SH-SY5Y (cell line): ENCODE results near the gene METRNL.

ENCODE experiments used
- GATA2 ChIP-seq: IDR thresholded peaks from 2 replicates; pipeline ENCODE4 v1.6.1; 2011; ENCODE audit warnings: mild to moderate bottlenecking, low read depth, low read length
- GATA3 ChIP-seq: IDR thresholded peaks from 2 replicates; pipeline ENCODE4 v1.6.1; 2011; ENCODE audit warnings: low read depth, mild to moderate bottlenecking, low read length, moderate library complexity

The METRNL gene

GRCh38 chr17:83123896-83124801 lies 44.7 kb downstream of the METRNL start:
- no peak for TF ChIP-seq GATA2
- no peak for TF ChIP-seq GATA3

DNA sequence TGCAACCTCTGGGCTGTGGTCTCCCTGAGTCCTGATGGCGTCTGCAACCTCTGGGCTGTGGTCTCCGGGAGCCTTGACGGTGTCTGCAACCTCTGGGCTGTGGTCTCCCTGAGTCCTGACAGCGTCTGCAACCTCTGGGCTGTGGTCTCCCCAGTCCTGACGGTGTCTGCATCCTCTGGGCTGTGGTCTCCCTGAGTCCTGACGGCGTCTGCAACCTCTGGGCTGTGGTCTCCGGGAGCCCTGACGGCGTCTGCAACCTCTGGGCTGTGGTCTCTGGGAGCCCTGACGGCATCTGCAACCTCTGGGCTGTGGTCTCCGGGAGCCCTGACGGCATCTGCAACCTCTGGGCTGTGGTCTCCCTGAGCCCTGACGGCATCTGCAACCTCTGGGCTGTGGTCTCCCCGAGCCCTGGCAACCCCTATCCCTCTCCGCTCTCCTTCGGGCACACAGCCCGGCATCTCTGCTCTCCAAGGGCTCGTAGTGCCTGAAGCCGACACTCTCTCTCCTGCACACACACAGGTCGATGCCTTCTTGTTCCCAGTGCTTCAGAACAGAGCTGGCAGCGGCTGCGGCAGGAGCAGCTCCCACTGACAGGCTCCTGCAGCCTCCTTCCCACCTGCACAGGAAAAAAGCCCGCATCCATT lies 45.6 kb downstream of the METRNL start:
- TF ChIP-seq GATA2, result no peak
- no peak for TF ChIP-seq GATA3

GRCh38 chr17:83125515-83126274 lies 46.3 kb downstream of the METRNL start:
- TF ChIP-seq GATA3 (no peak), GATA2 (no peak)

DNA sequence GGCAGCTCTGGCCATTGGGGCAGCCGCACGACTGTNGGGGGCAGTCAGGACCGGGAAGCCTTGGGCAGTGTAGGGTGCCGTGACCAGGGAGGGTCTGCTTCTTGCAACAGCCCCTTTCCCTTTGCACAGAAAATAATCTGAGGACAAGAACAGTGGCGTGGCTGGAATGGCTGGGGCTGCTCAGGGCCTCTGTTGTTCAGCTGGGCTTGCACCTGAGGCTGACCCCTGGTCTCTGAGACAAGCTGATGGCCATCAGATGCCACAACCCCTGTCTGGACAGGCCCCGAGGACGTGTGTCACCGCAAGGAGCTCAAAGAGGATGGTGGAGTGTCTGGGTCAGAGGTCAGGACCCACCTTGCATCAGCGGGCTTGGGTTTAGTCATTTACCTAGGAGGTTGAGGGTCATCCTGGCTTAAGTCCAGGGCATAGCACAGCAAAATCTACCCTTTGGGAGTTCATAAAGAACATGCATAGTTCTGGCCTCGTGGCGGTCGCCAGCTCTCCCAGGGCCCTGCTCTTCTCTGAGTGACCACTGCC lies 46.9 kb downstream of the METRNL start:
- no peak for TF ChIP-seq GATA2

DNA sequence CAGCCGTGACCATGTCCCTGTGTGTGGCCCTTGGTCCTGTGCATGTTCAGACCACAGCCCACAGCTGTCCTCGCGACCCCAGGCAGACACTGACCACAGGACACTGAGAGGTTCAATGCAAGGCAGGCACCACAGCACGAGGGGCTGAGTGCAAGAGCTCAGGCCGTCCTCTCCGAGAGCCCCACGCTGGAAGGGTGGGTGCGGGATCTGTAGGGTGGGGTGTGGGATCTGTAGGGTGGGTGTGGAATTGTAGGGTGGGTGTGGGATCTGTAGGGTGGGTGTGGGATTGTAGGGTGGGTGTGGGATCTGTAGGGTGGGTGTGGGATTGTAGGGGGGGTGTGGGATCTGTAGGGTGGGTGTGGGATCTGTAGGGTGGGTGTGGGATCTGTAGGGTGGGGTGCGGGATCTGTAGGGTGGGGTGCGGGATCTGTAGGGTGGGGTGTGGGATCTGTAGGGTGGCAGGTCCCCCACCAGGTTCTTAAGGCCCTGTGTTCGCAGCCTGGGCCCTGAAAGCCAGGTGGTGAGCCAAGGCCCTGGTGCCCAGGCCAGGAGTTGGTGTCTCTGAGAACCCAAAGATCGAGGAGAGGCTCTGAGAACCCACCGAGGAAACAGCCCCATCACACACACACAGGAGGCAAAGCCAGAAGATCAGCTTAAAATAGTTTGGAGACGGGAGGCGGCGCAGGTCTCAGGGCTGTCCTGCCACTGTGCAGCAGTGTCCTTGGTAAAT lies 48.2 kb downstream of the METRNL start:
- TF ChIP-seq GATA3 (no peak), GATA2 (no peak)

DNA sequence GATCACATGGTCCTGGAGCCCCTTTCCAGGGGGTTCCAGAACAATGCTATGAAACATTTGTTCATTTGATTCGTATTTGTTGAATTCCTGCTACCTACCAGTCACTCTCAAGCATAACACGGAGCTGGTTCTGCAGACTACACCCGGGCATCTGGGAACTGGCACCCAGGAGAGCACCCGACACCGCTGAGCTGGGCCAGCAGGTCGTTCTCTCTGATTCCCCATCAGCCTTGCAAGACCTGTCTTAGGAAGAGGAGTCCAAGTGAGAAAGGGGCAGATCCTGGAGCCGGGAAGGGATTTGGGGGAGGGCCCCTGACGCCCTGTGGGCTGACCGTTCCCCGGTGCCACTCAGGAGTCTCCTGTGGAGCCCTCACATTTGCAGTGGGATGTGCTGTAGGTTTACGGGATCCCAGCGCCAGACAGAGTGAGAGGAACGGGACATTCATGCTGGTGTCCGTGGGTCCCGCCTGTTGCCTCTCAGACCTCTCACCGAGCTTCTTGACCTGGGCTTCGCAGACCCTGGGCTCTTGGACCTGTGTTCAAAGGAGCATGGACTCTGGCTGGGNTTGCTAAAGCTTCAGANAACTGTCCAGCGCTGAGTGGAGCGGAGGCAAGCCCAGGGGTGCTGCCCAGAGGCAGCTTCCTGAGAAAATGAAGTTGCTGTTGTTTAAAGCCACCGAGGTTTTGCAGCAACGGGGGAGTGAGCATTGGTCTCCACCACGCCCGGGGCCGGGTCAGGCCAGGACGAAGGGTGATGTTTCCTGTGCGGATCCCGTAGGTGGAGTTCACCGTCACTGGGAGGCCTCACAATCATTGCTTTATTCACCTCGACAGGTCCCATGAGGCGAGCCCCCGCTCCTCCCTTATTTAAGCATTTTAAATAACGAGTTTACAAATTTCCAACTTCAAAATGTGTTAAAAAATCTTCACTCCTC lies 49.2 kb downstream of the METRNL start:
- TF ChIP-seq GATA3, result no peak
- no peak for TF ChIP-seq GATA2

- TF ChIP-seq GATA2 (no peak), GATA3 (no peak)
Measured at GRCh38 chr17:83129676-83130075, 50.3 kb downstream of the METRNL start.

- no peak for TF ChIP-seq GATA3
- TF ChIP-seq GATA2, result no peak
Measured at GRCh38 chr17:83131401-83132011, 52.1 kb downstream of the METRNL start.

DNA sequence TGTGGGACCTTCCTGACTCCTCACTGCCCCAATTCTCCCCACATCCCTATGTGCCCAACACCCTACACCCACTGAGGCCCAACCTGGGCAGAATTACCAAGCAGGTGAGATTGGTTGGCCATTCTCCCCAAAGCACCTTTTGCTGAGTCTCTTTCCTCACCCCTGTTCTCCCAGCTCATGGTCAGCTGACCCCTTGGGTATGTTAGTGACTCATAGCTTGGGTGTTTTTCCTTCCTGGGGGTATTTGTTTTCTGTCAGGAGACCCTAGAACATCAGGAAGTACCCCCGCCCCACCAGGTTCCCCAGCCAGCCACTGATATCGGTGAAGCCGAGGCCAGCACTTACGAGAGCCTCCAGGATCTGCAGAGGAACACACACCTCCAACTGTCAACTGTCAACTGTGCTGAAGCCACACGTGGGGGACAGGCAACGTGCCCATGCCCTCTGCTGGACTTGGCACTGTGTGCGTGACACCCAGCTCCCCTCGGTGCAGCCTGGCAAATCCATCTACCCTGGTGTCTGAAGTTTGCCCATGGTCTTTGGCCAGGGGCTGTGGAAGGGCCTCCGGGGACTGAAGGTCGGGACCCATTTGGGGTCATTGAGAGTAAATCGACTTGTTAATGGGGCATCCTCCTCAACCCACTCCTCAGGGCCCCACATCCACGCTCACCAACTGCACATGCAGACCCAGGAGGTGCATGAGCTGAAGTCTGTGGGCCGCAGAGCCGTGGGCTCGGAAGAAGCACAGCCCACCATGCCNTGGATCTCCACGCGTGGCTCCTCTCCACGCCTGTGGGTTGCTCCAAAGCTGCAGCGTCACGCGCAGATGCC lies 53.1 kb downstream of the METRNL start:
- no peak for TF ChIP-seq GATA3
- no peak for TF ChIP-seq GATA2

- TF ChIP-seq GATA3 (no peak), GATA2 (no peak)
Measured at GRCh38 chr17:83133302-83134121, 54.1 kb downstream of the METRNL start.

- TF ChIP-seq GATA2 (no peak), GATA3 (no peak)
Measured at GRCh38 chr17:83135692-83136091, 56.3 kb downstream of the METRNL start.
